IMR-90 (cell line): ENCODE results near the gene TBPL2. TPM values are rescaled to one million over a fixed set of nuclear protein-coding genes. Genes with fewer than 3 reads are reported as not detected.

ENCODE experiments used
- ATAC-seq: fragments of 200-7000 bp; cut with Tn5 transposase; 2 replicates; pipeline ENCODE4 v1.9.1; 2020; ENCODE audit warnings: low read depth, mild to moderate bottlenecking, moderate library complexity
- BruUV-seq: library from RNA; stranded (reverse); fragments of 400-500 nt; replicated peaks from 2 replicates; lab custom pipeline; 2021; lab: Mats Ljungman, UMichigan
- CTCF ChIA-PET: fragments of 300-600 bp; formaldehyde crosslinking; extraction: SDS; loops from one replicate; lab custom pipeline; 2021; ENCODE audit warnings: antibody characterized with exemption; lab: Yijun Ruan, JAX
- POLR2A ChIA-PET: fragments of 300-600 bp; sonication (Branson Sonifier 250); formaldehyde crosslinking; loops from one replicate; lab custom pipeline; 2022; ENCODE audit warnings: antibody characterized with exemption; ENCODE audit not compliant: unreplicated experiment; lab: Charles Lee
- DNase-seq: peaks from one replicate; pipeline ENCODE4 v3.0.0; 2013
- H2AFZ ChIP-seq: replicated peaks from 2 replicates; pipeline ENCODE3; 2013; ENCODE audit warnings: low read length, mild to moderate bottlenecking; ENCODE audit not compliant: poor library complexity
- H2AK5ac ChIP-seq: 2 replicates; pipeline ENCODE4 v1.6.1; 2013; ENCODE audit warnings: low read depth, low read length, inconsistent platforms
- H2AK9ac ChIP-seq: replicated peaks from 2 replicates; pipeline ENCODE3; 2013; ENCODE audit warnings: mild to moderate bottlenecking, low read depth, low read length, moderate library complexity; ENCODE audit not compliant: poor library complexity
- H2BK120ac ChIP-seq: 2 replicates; pipeline ENCODE4 v1.6.1; 2013; ENCODE audit warnings: low read depth, low read length, inconsistent platforms
- H2BK15ac ChIP-seq: 3 replicates; pipeline ENCODE4 v1.6.1; 2013; ENCODE audit warnings: low read depth, low read length, inconsistent platforms
- H2BK20ac ChIP-seq: 2 replicates; pipeline ENCODE4 v1.6.1; 2013; ENCODE audit warnings: low read depth, mild to moderate bottlenecking, inconsistent platforms, low read length, moderate library complexity
- H2BK5ac ChIP-seq: 2 replicates; pipeline ENCODE4 v1.6.1; 2013; ENCODE audit warnings: mild to moderate bottlenecking, low read depth, low read length, inconsistent platforms; ENCODE audit not compliant: poor library complexity, severe bottlenecking
- H3K14ac ChIP-seq: replicated peaks from 2 replicates; pipeline ENCODE4 v1.6.1; 2013; ENCODE audit warnings: low read depth, low read length, inconsistent platforms
- H3K18ac ChIP-seq: 2 replicates; pipeline ENCODE4 v1.6.1; 2013; ENCODE audit warnings: low read depth, low read length, control low read depth
- H3K23ac ChIP-seq: 2 replicates; pipeline ENCODE4 v1.6.1; 2013; ENCODE audit warnings: low read depth, low read length, inconsistent platforms
- H3K27ac ChIP-seq: 2 replicates; pipeline ENCODE4 v1.5.1; 2013; ENCODE audit warnings: mild to moderate bottlenecking, control low read depth, low read length; ENCODE audit not compliant: insufficient read depth
- H3K27me3 ChIP-seq: 2 replicates; pipeline ENCODE4 v1.6.1; 2013; ENCODE audit warnings: low read length; ENCODE audit not compliant: control insufficient read depth, insufficient read depth
- H3K36me3 ChIP-seq: 2 replicates; pipeline ENCODE4 v1.6.1; 2013; ENCODE audit warnings: low read length, mixed read lengths; ENCODE audit not compliant: control insufficient read depth, insufficient read depth
- H3K4ac ChIP-seq: 2 replicates; pipeline ENCODE4 v1.6.1; 2013; ENCODE audit warnings: low read depth, low read length, inconsistent platforms
- H3K4me1 ChIP-seq: 2 replicates; pipeline ENCODE4 v1.6.1; 2013; ENCODE audit warnings: low read length, mixed read lengths; ENCODE audit not compliant: control insufficient read depth, insufficient read depth
- H3K4me2 ChIP-seq: 2 replicates; pipeline ENCODE4 v1.6.1; 2013; ENCODE audit warnings: low read depth, mild to moderate bottlenecking, control low read depth, low read length, moderate library complexity
- H3K4me3 ChIP-seq: 2 replicates; pipeline ENCODE4 v1.5.1; 2013; ENCODE audit warnings: low read depth, mild to moderate bottlenecking, control low read depth, low read length, moderate library complexity; ENCODE audit not compliant: insufficient read depth
- H3K56ac ChIP-seq: 2 replicates; pipeline ENCODE4 v1.6.1; 2013; ENCODE audit warnings: low read length, inconsistent platforms; ENCODE audit not compliant: insufficient read depth; ENCODE audit errors: extremely low read depth
- H3K79me1 ChIP-seq, 2 experiments: 2 replicates each; pipeline ENCODE4 v1.6.1; 2013; ENCODE audit warnings: low read length in 2 of 2, inconsistent platforms in 1 of 2, low read depth in 1 of 2
- H3K9ac ChIP-seq: 2 replicates; pipeline ENCODE4 v1.6.1; 2013; ENCODE audit warnings: low read depth, low read length, control low read depth
- H3K9me1 ChIP-seq: 2 replicates; pipeline ENCODE4 v1.6.1; 2013; ENCODE audit warnings: low read length, inconsistent platforms; ENCODE audit not compliant: insufficient read depth
- H3K9me3 ChIP-seq: 2 replicates; pipeline ENCODE4 v1.6.1; 2013; ENCODE audit warnings: low read length; ENCODE audit not compliant: control insufficient read depth, insufficient read depth
- H4K20me1 ChIP-seq: 2 replicates; pipeline ENCODE4 v1.6.1; 2013; ENCODE audit warnings: low read length, inconsistent platforms; ENCODE audit not compliant: insufficient read depth
- H4K5ac ChIP-seq: 2 replicates; pipeline ENCODE4 v1.6.1; 2013; ENCODE audit warnings: mild to moderate bottlenecking, low read depth, low read length, control low read depth
- H4K8ac ChIP-seq, 2 experiments: 2 replicates each; pipeline ENCODE4 v1.6.1; 2013; ENCODE audit warnings: low read depth in 2 of 2, low read length in 2 of 2, control low read depth in 1 of 2, inconsistent platforms in 1 of 2
- H4K91ac ChIP-seq: 2 replicates; pipeline ENCODE4 v1.6.1; 2013; ENCODE audit warnings: low read depth, low read length, inconsistent platforms; ENCODE audit not compliant: insufficient read depth
- CTCF ChIP-seq: conservative IDR thresholded peaks from 2 replicates; pipeline ENCODE4 v1.5.1; 2012; ENCODE audit warnings: mild to moderate bottlenecking, low read depth, low read length, improper control_type of control experiment
- MAFK ChIP-seq: IDR thresholded peaks from 2 replicates; pipeline ENCODE4 v1.6.1; 2012; ENCODE audit warnings: low read depth, low read length, improper control_type of control experiment
- WGBS, 2 experiments: methylation state at CpG; one replicate each; pipeline versions ENCODE4 v1.1.5 to v1.1.7; 2013; ENCODE audit warnings: missing lambda C conversion rate in 2 of 2; ENCODE audit not compliant: insufficient read length in 1 of 2; ENCODE audit errors: extremely low coverage in 2 of 2; 5-methylcytosine and 5-hydroxymethylcytosine counted together
- dilution Hi-C: fragments of 300-500 bp; cut with HindIII; formaldehyde crosslinking; loops from one replicate; pipeline ENCODE4 v1.14.3; 2018; ENCODE audit warnings: low sequenced_read_pairs; ENCODE audit not compliant: unreplicated experiment
- in situ Hi-C: fragments of 300-500 bp; cut with MboI; formaldehyde crosslinking; loops from 3 replicates; pipeline ENCODE4 v1.14.3; 2019; ENCODE audit warnings: low sequenced_read_pairs, inconsistent platforms, mixed read lengths
- intact Hi-C: fragments of 100-400 bp; cut with micrococcal nuclease; formaldehyde crosslinking; loops from 2 replicates; pipeline ENCODE4 v1.10.0; 2022
- polyA plus RNA-seq, 3 experiments: library from polyadenylated mRNA; depleted of rRNA; stranded (reverse); fragments of >200 nt; gene quantifications; 2 replicates each; pipeline ENCODE4 v1.2.3, GENCODE V29; 2012; ENCODE audit warnings: low replicate concordance in 1 of 3
- total RNA-seq: library from RNA; depleted of rRNA; stranded (reverse); fragments of >200 nt; gene quantifications from 2 replicates; pipeline ENCODE4 v1.2.3, GENCODE V29; 2012

The TBPL2 gene
- total and polyA plus RNA-seq, 2 of the 4 experiments (the other 2 are of a cell fraction), result not detected

- POLR2A ChIA-PET, result no interaction called here
- no TSS peak for BruUV-seq
- peak; percentile 49 for DNase-seq
- no peak overlapping the region for H3K23ac ChIP-seq
- H3K4me2 ChIP-seq, result no peak overlapping the region
- in situ Hi-C loops (no loop called here), dilution Hi-C loops (no loop called here), intact Hi-C loops (no loop called here)
- CTCF ChIA-PET, result interaction anchor here (2.5 kb wide), 1 partner anchor 28 kb away, joined by 6 read pairs; no protein-coding TSS in a partner anchor
- peaks cover 3 to 21% of the 10 kb centered on the region in 2 experiments; a peak in 2 of 4 replicates for H3K79me1 ChIP-seq
- no peaks in the 10 kb centered on the region for H3K9me3 ChIP-seq
- ATAC-seq, result peak; percentile 18; the same call in 1 of the 2 replicates
- peak overlapping the region in 1 of 2 experiments; percentile 63; a peak in 1 of 4 replicates for H4K8ac ChIP-seq
- peak overlapping the region; percentile 75 for H3K4ac ChIP-seq
- peaks cover 13% of the 10 kb centered on the region for H3K9me1 ChIP-seq
- H2AK5ac ChIP-seq, result peak overlapping the region; percentile 80
- no peak overlapping the region for H2AFZ ChIP-seq
- H4K91ac ChIP-seq, result peak overlapping the region; percentile 41
- no peaks in the 10 kb centered on the region for H4K20me1 ChIP-seq
- H2BK20ac ChIP-seq, result peak overlapping the region; percentile 92
- H4K5ac ChIP-seq, result peak overlapping the region; percentile 14; the same call in 1 of the 2 replicates
- H3K27ac ChIP-seq, result peak overlapping the region; percentile 38; the same call in 1 of the 2 replicates
- no CpG with 5 or more reads among the region's 4 CpGs for WGBS, 2 experiments
- no peak overlapping the region for H3K56ac ChIP-seq
- peak overlapping the region; percentile 48 for H2BK120ac ChIP-seq
- H2BK5ac ChIP-seq, result peak overlapping the region; percentile 75
- H3K4me1 ChIP-seq, result peaks cover 13% of the 10 kb centered on the region
- no peak overlapping the region for H2AK9ac ChIP-seq
- H2BK15ac ChIP-seq, result peak overlapping the region; percentile 42; the same call in 2 of the 3 replicates
- H3K9ac ChIP-seq, result no peak overlapping the region
- no peak overlapping the region for H3K4me3 ChIP-seq
- H3K27me3 ChIP-seq, result no peaks in the 10 kb centered on the region
- peak overlapping the region; percentile 57; the same call in 1 of the 2 replicates for H3K14ac ChIP-seq
- peak overlapping the region; percentile 46; the same call in 1 of the 2 replicates for H3K18ac ChIP-seq
- H3K36me3 ChIP-seq, result peaks cover 30% of the 10 kb centered on the region
- TF ChIP-seq CTCF (no peak), MAFK (no peak)
Measured at GRCh38 chr14:55382483-55382882, 57.9 kb downstream of the TBPL2 start.
